HG03045 (cell line): ENCODE data around the gene DNAJC11.

Source experiments
- ATAC-seq: cut with Tn5 transposase; IDR thresholded peaks from one replicate; pipeline ENCODE4 v1.9.1; 2021; ENCODE audit warnings: mild to moderate bottlenecking, moderate library complexity; ENCODE audit not compliant: unreplicated experiment

The DNAJC11 gene

GRCh38 chr1:6587261-6588005 lies 114.2 kb downstream of the DNAJC11 start:
- ATAC-seq, result no peak

- no peak for ATAC-seq
Measured at GRCh38 chr1:6586404-6586816, 115.2 kb downstream of the DNAJC11 start.

- ATAC-seq, result no peak
Measured at GRCh38 chr1:6585841-6586240, 115.8 kb downstream of the DNAJC11 start.

- no peak for ATAC-seq
Measured at GRCh38 chr1:6585081-6585722, 116.4 kb downstream of the DNAJC11 start.
